GM20431 (cell line): ENCODE measurements around the gene ZKSCAN7.
"Not testable (repeated sequence)": the region's sequence is repeated elsewhere in the genome, so short reads cannot be mapped to it uniquely, and the experiment has no call there.

Experiments
- in situ Hi-C: fragments of 300-500 bp; cut with MseI, MboI; formaldehyde crosslinking; loops from one replicate; pipeline ENCODE4 v1.15.0; 2020; ENCODE audit warnings: low sequenced_read_pairs; ENCODE audit not compliant: unreplicated experiment

ZKSCAN7 gene

DNA sequence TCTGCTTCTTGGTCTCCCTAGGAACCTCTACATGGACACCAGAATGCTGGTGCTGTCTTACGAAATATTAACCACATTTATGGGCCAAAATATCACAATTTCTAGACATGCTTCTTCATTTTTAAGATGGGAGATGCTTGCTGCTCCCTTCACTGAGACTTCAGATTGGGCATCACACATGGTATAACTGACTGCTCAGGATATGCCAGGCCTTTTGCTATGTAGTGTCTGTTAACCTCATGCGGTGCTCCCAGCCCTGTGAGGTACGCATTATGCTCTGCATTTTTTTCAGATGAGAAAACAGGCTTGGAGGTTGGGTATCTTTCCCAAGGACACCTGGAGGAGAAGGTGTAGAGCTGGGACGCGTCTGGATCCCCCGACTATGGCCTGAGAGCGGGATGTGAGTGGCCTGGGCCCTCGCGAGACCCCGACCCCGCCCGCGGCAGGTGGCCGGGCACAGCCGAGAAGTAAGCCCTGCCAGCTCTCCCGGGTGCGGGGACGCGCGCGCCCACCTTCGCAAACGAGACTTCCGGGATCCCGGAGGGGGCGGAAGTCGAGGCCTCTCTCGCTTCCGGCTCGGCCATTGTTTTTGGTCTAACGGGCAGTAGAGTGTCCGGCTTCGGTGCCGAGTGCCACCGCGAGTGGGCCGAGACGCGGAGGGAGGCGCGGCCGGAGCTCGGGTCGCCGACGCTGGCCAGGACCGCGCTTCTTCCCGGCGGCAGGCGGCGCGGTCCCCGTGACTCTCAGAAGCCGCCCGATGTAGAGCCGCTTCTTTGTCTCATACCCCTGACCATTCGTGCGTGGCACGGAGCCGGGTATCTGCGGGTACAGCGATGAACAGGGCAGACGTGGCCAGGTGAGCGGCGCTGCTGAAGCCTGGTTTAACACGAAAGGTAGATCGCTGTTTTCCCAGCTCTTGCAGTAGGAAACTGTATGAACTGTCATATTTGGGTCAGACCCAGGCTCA, at the start of gene ZKSCAN7:
ZKSCAN7 (plus strand) TSS at position 568 of the 967 bp plus-strand sequence. CDS start 1,855 bp downstream, outside the sequence.
- in situ Hi-C loops, result no loop called here

DNA sequence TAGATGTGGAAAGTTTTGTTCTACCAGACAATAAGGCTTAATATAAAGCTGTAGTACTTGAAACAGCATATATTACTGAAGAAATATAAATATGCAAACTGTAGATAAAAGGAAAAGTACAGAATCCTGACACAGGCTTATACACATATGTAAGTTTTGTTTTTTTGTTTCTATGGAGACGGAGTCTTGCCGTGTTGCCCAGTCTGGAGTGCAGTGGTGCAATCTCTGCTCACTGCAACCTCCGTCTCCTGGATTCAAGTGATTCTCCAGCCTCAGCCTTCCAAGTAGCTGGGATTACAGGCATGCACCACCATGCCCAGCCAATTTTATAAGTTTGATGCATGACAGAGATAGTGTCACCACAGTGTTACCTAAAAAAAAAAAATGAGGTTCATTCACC, 48.4 kb upstream of the ZKSCAN7 start:
- in situ Hi-C loops, result no loop called here

DNA sequence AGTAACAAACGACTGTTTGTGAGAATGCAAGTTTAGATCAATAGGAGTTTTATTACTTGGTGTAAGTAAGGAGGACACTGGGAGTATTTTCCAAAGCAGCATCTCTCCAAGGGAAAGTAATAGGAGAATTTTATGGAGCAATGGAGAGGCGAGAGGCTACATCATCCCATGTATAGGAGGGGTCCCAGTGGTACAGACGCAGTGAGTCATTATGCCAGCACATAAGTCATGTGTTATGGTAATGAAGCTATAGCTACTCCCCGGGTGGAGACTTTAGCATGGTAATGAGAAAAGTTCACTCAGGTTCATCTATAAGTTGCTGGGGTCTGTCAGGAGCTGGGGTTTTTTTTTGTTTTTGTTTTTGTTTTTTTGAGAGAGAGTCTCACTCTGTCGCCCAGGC, 48.0 kb upstream of the ZKSCAN7 start:
- in situ Hi-C loops, result no loop called here

DNA sequence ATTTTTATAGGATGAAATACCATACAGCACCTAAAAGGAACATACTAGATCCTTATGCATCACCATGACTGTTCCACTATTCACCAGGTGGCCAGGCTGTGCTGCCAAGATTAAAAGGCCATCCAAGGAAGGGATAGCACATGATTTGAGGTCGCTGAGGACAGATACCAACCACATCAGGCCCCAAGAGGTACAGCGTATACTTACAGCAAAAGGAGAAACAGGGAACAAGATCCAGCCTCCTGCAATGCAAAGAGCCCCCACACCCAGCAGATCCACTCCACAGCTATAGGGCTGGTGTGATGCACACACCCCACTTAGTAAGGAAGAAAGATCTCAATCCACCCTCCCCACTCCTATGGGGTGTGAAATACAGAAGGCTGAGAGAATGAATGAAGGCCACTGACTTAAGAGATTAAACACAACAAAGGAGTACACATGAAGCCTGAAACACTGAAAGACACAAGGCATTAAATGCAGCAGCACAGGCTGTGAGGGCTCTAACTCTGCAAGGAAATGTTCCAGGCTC, 45.5 kb upstream of the ZKSCAN7 start:
- in situ Hi-C loops, result no loop called here

DNA sequence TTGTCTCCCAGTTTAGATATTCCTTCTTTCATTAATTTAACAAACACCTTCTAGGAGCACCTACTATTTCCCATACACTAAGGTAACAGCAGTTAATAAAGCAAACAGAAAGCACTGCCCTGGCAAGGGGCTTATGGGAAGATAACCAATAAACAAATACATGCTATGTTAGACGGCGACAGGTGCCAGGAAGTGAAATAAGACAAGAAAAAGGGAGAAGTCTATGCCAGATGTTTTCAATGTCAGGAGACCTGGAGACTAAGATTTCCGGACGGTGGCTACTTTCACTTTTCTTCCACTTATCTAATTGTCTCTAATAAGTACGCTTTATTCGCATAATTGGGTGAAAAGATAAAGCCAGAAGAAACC, 45.0 kb upstream of the ZKSCAN7 start:
- in situ Hi-C loops, result no loop called here

DNA sequence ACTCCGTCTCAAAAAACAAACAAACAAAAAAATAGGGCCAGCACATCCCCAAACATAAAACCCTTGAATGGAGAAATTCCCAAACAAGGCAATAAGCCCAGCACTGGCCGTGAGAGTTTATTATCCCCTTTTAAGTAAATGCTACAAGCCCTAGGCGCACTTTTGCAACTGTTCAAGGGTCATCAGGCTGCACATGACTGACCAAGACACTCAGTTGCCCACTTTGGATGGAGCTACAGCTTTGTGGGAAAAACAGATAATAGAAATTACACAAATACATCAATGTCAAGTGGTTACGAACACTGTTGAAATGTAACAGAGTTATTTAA, 43.8 kb upstream of the ZKSCAN7 start:
- in situ Hi-C loops, result no loop called here

DNA sequence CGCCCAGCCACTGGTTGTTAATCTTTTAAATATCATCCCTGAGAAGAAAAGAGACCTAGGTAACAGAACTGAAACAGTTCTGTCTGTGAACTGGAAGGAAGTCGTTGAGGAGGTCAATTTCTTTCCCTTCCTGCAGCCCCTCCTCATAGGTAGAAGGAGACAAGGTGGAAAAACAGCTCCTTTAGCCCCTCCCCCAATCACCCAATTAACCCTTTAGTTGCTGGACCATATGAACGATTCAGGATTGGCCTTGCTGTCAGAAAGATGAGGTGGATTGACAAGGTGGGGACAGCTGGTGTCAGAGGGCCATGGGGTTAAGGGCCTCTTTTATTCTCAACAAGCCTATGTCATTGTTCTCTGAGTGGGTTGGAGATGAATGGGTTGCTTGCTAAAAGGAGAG, 41.5 kb upstream of the ZKSCAN7 start:
- in situ Hi-C loops, result no loop called here

DNA sequence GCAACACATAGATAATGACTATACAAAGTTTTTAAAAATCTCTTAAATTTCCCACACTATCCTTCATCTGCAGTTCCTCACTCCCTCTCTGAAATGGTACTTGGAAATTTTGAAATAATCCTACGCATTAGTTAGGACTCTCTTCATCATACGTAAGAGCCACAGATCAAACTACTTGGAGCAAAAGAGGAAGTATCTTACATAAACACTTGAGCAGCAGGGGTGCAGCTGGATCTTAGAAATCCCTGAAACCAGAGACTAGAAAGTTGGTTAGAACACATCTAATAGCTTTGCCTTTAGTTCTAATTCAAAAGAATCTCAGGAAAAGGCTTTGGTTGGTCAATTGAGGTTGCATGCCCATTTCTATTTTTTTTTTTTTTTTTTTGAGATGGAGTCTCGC, 38.8 kb upstream of the ZKSCAN7 start:
- in situ Hi-C loops, result no loop called here

DNA sequence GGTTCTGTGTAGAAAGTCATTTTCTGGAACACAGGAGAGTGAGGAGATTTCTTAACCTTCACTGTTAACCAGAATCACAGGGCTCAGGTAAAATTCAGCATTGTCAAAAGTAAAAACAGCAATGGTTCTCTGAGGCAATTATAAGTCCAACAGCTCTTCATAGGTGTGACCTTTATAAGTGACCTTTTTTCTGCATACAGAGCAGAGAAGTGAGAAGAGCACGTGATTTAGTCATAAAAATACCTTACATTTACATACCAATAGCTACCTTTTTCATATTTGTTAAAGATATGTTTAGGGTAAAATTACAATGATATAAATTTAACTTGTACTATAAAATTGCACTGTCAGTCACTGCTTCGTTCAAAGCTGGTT, 36.2 kb upstream of the ZKSCAN7 start:
- in situ Hi-C loops, result no loop called here

DNA sequence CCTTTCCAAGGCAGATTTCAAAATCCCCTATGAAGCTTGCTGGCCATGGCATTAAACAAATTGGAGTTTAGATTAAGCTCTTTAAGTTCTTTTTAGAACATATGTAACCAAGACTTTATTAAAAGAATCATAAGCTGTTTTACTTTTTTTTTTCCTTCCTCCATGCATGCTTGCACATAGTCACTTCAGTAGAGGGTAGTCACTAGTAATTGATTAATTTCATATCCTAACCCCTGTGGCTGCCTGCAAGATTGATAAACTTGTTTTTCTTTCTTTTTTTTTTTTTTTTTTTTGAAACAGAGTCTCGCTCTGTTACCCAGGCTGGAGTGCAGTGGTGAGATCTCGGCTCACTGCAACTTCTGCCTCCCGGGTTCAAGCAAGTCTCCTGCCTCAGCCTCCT, 33.3 kb upstream of the ZKSCAN7 start:
- in situ Hi-C loops, result no loop called here

DNA sequence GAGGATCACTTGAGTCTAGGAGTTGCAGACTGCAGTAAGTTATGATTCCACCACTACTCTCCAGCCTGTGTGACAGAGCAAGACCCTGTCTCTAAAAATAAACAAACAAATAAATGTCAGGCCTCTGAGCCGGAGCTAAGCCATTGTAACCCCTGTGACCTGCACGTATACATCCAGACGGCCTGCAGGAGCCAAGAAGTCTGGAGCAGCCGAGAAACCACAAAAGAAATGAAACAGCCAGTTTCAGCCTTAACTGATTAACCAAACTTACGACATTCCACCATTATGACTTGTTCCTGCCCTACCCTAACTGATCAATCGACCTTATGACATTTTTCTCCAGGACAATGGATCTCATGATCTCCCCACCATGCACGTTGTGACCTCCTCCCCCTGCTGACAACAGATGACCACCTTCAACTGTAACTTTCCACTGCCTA, 32.5 kb upstream of the ZKSCAN7 start:
- in situ Hi-C loops, result no loop called here

DNA sequence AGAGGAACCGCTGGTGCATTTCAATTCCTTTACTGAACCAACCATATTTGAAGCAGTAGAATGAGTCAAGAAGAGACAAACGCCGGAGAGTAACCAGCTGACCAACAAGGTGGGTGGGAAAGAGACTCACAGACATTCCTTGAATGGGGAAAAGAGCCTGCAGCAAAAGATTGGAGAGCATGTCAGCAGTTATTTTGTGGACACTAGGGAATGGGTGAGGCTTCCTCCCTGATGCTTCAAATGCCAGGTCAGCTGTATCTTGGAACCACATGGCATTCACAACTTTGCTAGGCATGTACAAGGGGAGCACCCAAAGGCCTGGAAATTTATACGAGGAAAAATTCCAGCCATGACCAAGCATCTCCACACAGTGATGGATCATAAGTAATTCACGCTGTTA, 29.9 kb upstream of the ZKSCAN7 start:
- in situ Hi-C loops, result no loop called here

DNA sequence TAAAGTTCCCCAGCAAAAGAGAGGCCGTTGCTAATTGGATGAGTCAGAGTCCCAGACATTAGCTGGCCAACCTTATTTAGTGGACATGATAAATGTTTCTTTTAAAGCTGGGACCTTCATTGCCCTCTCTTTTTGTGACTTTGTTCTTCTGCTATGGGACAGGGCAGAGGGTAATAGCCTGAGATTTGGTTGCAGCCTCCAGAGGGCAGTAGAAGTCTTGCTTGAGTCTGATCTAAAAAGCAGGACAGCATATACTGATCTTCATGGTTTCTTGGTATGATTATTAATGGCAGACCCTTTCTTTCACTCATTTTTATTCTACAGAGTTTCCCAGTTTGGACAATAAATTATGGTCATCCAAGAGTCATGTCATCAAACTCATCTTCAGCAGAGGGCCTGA, 25.1 kb upstream of the ZKSCAN7 start:
- in situ Hi-C loops, result loop anchor here (10.0 kb wide), 1 partner anchor 385 kb away; no protein-coding TSS in a partner anchor

DNA sequence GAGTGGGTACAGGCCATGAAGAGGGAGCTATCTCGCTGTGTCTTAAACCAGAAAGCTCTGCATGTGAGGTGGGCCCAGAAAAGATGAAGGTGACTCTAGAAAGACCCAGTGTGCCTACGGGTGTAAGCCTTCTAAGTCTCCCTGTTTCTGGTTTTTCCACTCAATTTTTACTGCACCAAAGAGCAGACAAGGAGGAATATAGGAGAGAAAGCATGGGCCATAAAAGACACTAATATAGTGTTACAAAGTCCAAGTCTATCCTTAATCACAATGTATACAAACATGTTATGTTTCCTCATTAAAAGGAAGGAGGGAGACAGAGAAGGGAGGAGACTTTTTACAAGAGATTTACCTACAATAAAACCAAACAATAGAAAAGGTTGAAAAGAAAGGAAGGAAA, 24.1 kb upstream of the ZKSCAN7 start:
- in situ Hi-C loops, result loop anchor here (10.0 kb wide), 1 partner anchor 384 kb away; no protein-coding TSS in a partner anchor

DNA sequence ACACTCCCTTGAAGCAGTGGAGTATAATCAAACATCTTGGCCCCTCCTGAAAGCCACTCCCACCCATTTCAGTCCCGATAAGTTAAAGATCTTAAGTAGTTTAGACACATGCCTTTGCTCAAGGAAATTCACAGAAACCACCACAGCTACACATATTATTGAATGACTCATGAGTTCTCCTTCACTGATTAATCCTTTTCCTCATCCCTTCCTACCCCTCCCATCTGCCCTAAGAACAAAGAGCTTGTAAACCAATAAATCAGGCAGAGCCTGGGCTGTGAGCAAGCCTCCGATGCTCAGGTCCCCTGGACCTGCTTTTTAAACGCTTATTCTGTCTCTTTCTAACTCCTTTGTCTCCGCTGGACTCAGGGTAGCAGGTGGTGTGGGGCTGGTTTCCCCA, 20.3 kb upstream of the ZKSCAN7 start:
- in situ Hi-C loops, result loop anchor here (10.0 kb wide), 1 partner anchor 380 kb away; no protein-coding TSS in a partner anchor

DNA sequence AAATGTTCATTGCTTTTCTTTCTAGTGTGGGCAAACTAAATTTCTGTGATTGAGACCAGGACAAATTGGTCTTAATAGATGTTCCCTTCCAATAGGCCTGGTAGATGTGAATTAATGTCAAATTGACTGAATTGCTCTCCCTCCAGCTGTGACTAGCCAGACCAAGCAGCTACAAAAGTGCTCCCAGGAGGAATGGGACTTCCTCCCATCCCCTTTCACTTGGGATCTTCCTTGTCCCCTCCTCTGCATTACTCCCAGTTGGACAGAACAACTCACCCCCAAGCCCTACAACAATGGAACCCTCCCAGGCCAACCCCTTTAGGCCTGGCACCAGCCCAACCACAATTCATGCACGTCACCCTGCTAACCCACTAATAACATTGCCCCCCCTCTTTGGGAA, 19.6 kb upstream of the ZKSCAN7 start:
- in situ Hi-C loops, result loop anchor here (10.0 kb wide), 1 partner anchor 379 kb away; no protein-coding TSS in a partner anchor

DNA sequence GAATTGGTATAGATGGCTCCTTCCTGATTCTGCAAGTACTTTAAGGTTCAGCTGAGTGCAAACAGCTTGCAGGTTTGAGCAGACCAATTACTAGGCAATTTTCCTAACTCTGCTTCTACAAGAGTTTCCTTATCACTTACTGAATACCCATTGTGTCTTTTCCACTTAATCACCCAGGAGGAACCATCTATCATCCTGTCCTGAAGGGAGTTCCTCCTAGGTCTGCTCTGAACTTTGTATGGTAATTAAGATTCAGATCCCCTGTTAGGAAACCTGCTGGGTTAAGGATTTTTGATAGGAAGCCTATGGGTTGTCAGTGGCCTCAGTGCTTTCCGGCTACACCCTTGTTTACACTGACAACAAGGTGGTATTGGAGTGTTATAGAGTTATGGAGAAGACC, 10.2 kb upstream of the ZKSCAN7 start:
- in situ Hi-C loops, result not testable (repeated sequence)

DNA sequence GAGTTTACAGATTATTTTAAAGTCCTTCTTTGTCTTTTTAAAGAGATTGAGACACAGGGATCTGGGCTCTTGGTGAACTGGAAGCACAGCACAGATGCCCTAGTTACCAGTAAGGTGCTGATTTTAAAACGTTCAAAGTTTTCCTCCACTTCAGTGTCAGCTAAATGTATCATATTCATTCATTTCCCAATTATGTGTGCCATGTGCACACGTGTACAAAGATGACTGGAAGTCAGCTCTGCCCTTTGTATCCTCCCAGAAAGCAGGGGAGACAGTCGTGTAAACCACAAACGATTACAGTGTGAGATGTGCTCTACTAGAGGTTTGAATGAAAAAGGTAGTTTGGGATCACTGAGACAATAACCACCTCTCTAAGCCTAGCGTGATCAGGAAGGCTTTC, 730 bp downstream of the ZKSCAN7 start:
- in situ Hi-C loops, result no loop called here

DNA sequence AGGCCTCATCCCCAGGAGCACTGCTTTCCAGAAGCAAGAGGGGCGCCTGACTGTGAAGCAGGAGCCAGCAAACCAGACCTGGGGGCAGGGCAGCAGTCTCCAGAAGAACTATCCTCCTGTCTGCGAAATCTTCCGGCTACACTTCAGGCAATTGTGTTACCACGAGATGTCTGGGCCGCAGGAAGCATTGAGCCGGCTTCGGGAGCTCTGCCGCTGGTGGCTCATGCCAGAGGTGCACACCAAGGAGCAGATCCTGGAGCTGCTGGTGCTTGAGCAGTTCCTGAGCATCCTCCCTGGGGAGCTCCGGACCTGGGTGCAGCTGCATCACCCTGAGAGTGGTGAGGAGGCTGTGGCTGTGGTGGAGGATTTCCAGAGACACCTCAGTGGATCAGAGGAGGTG, 2.1 kb downstream of the ZKSCAN7 start:
- in situ Hi-C loops, result no loop called here

DNA sequence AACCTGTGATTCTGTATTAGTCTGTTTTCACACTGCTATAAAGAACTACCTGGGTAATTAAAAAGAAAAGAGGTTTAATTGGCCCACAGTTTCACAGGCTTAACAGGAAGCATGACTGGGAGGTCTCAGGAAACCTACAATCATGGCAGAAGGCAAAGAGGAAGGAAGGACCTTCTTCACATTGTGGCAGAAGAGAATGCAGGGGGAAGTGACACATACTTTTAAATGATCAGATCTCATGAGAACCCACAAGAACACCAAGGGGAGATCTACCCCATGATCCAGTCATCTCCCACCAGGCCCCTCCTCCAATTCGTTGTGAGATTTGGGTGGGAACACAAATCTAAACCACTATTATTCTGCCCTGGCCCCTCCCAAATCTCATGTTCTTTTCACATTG, 6.1 kb downstream of the ZKSCAN7 start:
- in situ Hi-C loops, result no loop called here

DNA sequence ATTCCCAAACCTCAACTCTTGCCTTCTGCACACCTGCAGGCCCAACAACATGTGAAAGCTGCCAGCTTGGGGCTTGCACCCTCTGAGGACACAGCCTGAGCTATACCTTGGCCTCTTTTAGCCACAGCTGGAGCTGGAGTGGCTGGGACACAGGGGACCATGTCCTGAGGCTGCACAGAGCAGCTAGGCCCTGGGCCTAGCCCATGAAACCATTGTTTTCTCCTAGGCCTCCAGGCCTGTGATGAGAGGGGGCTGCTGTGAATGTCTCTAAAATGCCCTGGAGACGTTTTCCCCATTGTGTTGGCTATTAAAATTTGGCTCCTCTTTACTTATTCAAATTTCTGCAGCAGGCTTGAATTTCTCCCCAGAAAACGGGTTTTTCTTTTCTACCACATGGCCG, 7.2 kb downstream of the ZKSCAN7 start:
- in situ Hi-C loops, result no loop called here

DNA sequence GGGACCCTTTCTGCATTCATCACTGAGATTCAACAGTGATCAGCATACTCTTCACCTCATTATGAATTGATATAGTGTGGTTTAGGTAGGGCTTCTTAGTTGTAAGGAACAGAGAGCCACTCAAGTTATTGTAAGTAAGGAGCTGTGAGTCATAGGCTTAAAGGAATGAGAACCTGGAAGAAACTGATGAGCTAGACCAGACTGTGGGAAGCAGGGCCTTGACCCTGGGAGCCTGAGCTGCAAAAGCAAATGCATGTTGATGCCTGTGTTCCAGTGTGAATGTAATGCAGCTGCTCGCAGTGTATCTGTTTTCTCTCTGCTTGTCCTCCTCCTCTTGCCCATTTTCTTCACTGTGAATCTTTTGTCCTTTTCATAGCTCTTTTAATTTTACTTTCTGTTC, 13.6 kb downstream of the ZKSCAN7 start:
- in situ Hi-C loops, result no loop called here
